ENCODE data around the gene UNK. TPM values are rescaled to one million over a fixed set of nuclear protein-coding genes. Genes with fewer than 3 reads are reported as not detected.

UNK gene
- total and polyA plus RNA-seq, 2 of the 13 experiments (the other 11 are each of a cell fraction or from before 2014, with no cell fraction given), result 31.6 to 33.0 TPM

DNA sequence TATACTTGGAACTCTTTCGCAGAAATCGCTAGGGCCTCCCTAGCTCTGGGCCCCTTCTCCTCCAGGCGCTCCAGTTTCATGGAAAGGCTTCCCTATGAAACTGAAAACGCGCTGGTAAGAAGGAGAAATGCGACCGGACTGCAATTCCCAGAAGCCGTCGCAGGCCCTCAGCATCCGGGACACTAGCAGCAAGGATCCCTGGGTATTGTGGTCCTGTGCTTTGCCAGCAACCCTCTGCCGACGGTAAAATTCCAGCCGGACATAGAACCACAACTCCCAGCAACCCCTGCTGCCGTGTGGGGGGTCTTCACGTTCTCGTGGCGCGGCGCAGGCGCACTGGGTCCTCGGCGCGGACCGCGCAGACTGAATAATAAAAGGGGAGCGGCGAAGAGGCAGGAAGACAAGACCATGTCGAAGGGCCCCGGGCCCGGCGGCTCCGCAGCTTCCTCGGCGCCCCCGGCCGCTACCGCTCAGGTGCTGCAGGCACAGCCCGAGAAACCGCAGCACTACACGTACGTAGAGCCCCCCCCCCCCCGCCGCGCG lies at the start of gene UNK (continued):
- TF ChIP-seq ZNF780A (CRISPR knock-in tag; IDR thresholded peaks at IDR 0.05), result no peak
- TF ChIP-seq, protein P1, sequence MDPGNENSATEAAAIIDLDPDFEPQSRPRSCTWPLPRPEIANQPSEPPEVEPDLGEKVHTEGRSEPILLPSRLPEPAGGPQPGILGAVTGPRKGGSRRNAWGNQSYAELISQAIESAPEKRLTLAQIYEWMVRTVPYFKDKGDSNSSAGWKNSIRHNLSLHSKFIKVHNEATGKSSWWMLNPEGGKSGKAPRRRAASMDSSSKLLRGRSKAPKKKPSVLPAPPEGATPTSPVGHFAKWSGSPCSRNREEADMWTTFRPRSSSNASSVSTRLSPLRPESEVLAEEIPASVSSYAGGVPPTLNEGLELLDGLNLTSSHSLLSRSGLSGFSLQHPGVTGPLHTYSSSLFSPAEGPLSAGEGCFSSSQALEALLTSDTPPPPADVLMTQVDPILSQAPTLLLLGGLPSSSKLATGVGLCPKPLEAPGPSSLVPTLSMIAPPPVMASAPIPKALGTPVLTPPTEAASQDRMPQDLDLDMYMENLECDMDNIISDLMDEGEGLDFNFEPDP (CRISPR knock-in tag; conservative IDR thresholded peaks at IDR 0.05), result no peak
- 0 out of 2 replicates have a peak, but pooled peaks have one; percentile 15 for TF ChIP-seq ZNF839 (CRISPR knock-in tag; IDR thresholded peaks at IDR 0.05; ENCODE audit: borderline replicate concordance)
- TF ChIP-seq GATA4 (IDR thresholded peaks at IDR 0.05; ENCODE audit: borderline replicate concordance, low read depth), result peak; percentile 34; the same call in 1 of the 2 replicates
- no peak for TF ChIP-seq NR1H2 (CRISPR knock-in tag; IDR thresholded peaks at IDR 0.05; ENCODE audit: borderline replicate concordance, low read depth)
- 0 out of 2 replicates have a peak, but pooled peaks have one; percentile 31 for TF ChIP-seq ZNF350 (CRISPR knock-in tag; IDR thresholded peaks at IDR 0.05; ENCODE audit: borderline replicate concordance, low read depth)
- peak; percentile 3; the same call in 1 of the 2 replicates for TF ChIP-seq ZFX (CRISPR knock-in tag; IDR thresholded peaks at IDR 0.05; ENCODE audit: low read depth)
- TF ChIP-seq FOXK2 (IDR thresholded peaks at IDR 0.05), result peak; percentile 46; the same call in 1 of the 2 replicates
- TF ChIP-seq, protein P2, sequence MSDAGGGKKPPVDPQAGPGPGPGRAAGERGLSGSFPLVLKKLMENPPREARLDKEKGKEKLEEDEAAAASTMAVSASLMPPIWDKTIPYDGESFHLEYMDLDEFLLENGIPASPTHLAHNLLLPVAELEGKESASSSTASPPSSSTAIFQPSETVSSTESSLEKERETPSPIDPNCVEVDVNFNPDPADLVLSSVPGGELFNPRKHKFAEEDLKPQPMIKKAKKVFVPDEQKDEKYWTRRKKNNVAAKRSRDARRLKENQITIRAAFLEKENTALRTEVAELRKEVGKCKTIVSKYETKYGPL (CRISPR knock-in tag; IDR thresholded peaks at IDR 0.05), result 0 out of 2 replicates have a peak, but pooled peaks have one; percentile 3
- no peak for TF ChIP-seq GTF3A (CRISPR knock-in tag; conservative IDR thresholded peaks at IDR 0.05)
- no peak for TF ChIP-seq SMARCC2 (IDR thresholded peaks at IDR 0.05)
- peak; percentile 80 for TF ChIP-seq HNRNPLL (IDR thresholded peaks at IDR 0.05; ENCODE audit: low read depth, low read length, poor library complexity, severe bottlenecking)
- TF ChIP-seq SIN3B (IDR thresholded peaks at IDR 0.05; ENCODE audit: low read length), result 0 out of 2 replicates have a peak, but pooled peaks have one; percentile 34
- TF ChIP-seq, protein P3, sequence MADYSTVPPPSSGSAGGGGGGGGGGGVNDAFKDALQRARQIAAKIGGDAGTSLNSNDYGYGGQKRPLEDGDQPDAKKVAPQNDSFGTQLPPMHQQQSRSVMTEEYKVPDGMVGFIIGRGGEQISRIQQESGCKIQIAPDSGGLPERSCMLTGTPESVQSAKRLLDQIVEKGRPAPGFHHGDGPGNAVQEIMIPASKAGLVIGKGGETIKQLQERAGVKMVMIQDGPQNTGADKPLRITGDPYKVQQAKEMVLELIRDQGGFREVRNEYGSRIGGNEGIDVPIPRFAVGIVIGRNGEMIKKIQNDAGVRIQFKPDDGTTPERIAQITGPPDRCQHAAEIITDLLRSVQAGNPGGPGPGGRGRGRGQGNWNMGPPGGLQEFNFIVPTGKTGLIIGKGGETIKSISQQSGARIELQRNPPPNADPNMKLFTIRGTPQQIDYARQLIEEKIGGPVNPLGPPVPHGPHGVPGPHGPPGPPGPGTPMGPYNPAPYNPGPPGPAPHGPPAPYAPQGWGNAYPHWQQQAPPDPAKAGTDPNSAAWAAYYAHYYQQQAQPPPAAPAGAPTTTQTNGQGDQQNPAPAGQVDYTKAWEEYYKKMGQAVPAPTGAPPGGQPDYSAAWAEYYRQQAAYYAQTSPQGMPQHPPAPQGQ (CRISPR knock-in tag; IDR thresholded peaks at IDR 0.05; ENCODE audit: borderline replicate concordance), result no peak
- 0 out of 2 replicates have a peak, but pooled peaks have one; percentile 53 for TF ChIP-seq ZNF598 (CRISPR knock-in tag; IDR thresholded peaks at IDR 0.05; ENCODE audit: borderline replicate concordance)
- TF ChIP-seq, protein P4, sequence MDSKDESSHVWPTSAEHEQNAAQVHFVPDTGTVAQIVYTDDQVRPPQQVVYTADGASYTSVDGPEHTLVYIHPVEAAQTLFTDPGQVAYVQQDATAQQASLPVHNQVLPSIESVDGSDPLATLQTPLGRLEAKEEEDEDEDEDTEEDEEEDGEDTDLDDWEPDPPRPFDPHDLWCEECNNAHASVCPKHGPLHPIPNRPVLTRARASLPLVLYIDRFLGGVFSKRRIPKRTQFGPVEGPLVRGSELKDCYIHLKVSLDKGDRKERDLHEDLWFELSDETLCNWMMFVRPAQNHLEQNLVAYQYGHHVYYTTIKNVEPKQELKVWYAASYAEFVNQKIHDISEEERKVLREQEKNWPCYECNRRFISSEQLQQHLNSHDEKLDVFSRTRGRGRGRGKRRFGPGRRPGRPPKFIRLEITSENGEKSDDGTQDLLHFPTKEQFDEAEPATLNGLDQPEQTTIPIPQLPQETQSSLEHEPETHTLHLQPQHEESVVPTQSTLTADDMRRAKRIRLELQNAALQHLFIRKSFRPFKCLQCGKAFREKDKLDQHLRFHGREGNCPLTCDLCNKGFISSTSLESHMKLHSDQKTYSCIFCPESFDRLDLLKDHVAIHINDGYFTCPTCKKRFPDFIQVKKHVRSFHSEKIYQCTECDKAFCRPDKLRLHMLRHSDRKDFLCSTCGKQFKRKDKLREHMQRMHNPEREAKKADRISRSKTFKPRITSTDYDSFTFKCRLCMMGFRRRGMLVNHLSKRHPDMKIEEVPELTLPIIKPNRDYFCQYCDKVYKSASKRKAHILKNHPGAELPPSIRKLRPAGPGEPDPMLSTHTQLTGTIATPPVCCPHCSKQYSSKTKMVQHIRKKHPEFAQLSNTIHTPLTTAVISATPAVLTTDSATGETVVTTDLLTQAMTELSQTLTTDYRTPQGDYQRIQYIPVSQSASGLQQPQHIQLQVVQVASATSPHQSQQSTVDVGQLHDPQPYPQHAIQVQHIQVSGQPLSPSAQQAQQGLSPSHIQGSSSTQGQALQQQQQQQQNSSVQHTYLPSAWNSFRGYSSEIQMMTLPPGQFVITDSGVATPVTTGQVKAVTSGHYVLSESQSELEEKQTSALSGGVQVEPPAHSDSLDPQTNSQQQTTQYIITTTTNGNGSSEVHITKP (CRISPR knock-in tag; IDR thresholded peaks at IDR 0.05; ENCODE audit: low read depth), result 0 out of 2 replicates have a peak, but pooled peaks have one; percentile 53
- TF ChIP-seq TAF1 (CRISPR knock-in tag; IDR thresholded peaks at IDR 0.05), result no peak
- TF ChIP-seq, protein P5, sequence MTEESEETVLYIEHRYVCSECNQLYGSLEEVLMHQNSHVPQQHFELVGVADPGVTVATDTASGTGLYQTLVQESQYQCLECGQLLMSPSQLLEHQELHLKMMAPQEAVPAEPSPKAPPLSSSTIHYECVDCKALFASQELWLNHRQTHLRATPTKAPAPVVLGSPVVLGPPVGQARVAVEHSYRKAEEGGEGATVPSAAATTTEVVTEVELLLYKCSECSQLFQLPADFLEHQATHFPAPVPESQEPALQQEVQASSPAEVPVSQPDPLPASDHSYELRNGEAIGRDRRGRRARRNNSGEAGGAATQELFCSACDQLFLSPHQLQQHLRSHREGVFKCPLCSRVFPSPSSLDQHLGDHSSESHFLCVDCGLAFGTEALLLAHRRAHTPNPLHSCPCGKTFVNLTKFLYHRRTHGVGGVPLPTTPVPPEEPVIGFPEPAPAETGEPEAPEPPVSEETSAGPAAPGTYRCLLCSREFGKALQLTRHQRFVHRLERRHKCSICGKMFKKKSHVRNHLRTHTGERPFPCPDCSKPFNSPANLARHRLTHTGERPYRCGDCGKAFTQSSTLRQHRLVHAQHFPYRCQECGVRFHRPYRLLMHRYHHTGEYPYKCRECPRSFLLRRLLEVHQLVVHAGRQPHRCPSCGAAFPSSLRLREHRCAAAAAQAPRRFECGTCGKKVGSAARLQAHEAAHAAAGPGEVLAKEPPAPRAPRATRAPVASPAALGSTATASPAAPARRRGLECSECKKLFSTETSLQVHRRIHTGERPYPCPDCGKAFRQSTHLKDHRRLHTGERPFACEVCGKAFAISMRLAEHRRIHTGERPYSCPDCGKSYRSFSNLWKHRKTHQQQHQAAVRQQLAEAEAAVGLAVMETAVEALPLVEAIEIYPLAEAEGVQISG (CRISPR knock-in tag; IDR thresholded peaks at IDR 0.05), result peak; percentile 82

All from HepG2 (cell line).